Suprapubic skin (tissue), 4 donors: ENCODE results near the gene APLF. TPM values are rescaled to one million over a fixed set of nuclear protein-coding genes. Genes with fewer than 3 reads are reported as not detected.
"Not testable (repeated sequence)": the region's sequence is repeated elsewhere in the genome, so short reads cannot be mapped to it uniquely, and the experiment has no call there.

Experiments
- DNase-seq, 2 donors: peaks; one replicate each; pipeline ENCODE4 v3.0.0-alpha.2; 2019; ENCODE audit warnings: low spot score in 2 of 2
- H3K27ac ChIP-seq: fragments of 200-600 bp; sonication (generic); one replicate; pipeline ENCODE4 v1.5.1; 2019
- H3K27me3 ChIP-seq: fragments of 200-600 bp; sonication (generic); one replicate; pipeline ENCODE4 v1.5.1; 2019
- H3K36me3 ChIP-seq: fragments of 200-600 bp; sonication (generic); one replicate; pipeline ENCODE4 v1.5.1; 2019
- H3K4me1 ChIP-seq: fragments of 200-600 bp; sonication (generic); one replicate; pipeline ENCODE4 v1.5.1; 2019
- H3K4me3 ChIP-seq: fragments of 200-600 bp; sonication (generic); one replicate; pipeline ENCODE4 v1.5.1; 2019; ENCODE audit warnings: mild to moderate bottlenecking
- H3K9me3 ChIP-seq: fragments of 200-600 bp; sonication (generic); one replicate; pipeline ENCODE4 v1.5.1; 2019
- EP300 ChIP-seq: sonication (generic); formaldehyde crosslinking; IDR thresholded peaks from one replicate; pipeline ENCODE4 v1.6.1; 2017; ENCODE audit warnings: antibody characterized with exemption
- POLR2A ChIP-seq, 2 donors: fragments of 450-650 bp; IDR thresholded peaks; one replicate each; pipeline ENCODE4 v1.6.1; 2017; ENCODE audit warnings: antibody characterized with exemption in 2 of 2, mild to moderate bottlenecking in 2 of 2, moderate library complexity in 2 of 2
- POLR2AphosphoS5 ChIP-seq, 3 donors: sonication (generic); formaldehyde crosslinking; IDR thresholded peaks; one replicate each; pipeline ENCODE4 v1.6.1; 2017; ENCODE audit warnings: antibody characterized with exemption in 3 of 3
- WGBS: methylation state at CpG from one replicate; pipeline ENCODE4 v1.1.5; 2018; 5-methylcytosine and 5-hydroxymethylcytosine counted together
- total RNA-seq, 4 donors: library from RNA; depleted of rRNA; stranded (reverse); fragments of >200 nt; gene quantifications; one replicate each; pipeline ENCODE4 v1.1.0, GENCODE V29; 2016
- TF ChIP-seq, protein P1 (sequence below), 2 donors: fragments of 200-600 bp in 1 of 2; fragments of 450-650 bp in 1 of 2; sonication (generic) in 1 of 2; IDR thresholded peaks; one replicate each; pipeline ENCODE4 v1.5.1; 2016 to 2019; ENCODE audit warnings: antibody characterized with exemption in 2 of 2, mild to moderate bottlenecking in 1 of 2, moderate library complexity in 1 of 2

APLF gene
- total RNA-seq, 4 donors from 2014 or later, result 8.8 to 10.5 (median 9.9) TPM

DNA sequence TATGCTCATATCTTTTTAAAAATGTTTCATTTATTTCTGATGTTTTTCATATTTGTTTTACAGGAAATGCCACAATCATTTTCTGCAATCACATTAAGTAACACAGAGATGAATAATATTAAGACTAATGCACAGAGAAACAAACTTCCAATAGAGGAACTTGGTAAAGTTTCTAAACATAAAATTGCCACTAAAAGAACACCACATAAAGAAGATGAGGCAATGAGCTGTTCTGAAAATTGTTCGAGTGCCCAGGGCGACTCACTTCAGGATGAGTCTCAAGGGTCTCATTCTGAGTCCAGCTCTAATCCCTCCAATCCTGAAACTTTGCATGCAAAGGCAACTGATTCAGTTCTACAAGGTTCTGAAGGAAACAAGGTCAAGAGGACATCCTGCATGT is 70.4 kb downstream of the APLF start:
- no peak for DNase-seq
- WGBS, result 64% methylated on average over 2 of the region's 2 CpGs
- Histone ChIP-seq H3K27me3 (no peaks in the 10 kb centered on the region), H3K36me3 (peaks cover 3% of the 10 kb centered on the region), H3K4me3 (no peak overlapping the region), H3K9me3 (no peaks in the 10 kb centered on the region), H3K4me1 (no peaks in the 10 kb centered on the region), H3K27ac (no peak overlapping the region)
- no peak for TF ChIP-seq POLR2AphosphoS5 (IDR thresholded peaks at IDR 0.05)
- no peak for TF ChIP-seq POLR2A (IDR thresholded peaks at IDR 0.05)
- no peak for TF ChIP-seq EP300
- TF ChIP-seq, protein P1, sequence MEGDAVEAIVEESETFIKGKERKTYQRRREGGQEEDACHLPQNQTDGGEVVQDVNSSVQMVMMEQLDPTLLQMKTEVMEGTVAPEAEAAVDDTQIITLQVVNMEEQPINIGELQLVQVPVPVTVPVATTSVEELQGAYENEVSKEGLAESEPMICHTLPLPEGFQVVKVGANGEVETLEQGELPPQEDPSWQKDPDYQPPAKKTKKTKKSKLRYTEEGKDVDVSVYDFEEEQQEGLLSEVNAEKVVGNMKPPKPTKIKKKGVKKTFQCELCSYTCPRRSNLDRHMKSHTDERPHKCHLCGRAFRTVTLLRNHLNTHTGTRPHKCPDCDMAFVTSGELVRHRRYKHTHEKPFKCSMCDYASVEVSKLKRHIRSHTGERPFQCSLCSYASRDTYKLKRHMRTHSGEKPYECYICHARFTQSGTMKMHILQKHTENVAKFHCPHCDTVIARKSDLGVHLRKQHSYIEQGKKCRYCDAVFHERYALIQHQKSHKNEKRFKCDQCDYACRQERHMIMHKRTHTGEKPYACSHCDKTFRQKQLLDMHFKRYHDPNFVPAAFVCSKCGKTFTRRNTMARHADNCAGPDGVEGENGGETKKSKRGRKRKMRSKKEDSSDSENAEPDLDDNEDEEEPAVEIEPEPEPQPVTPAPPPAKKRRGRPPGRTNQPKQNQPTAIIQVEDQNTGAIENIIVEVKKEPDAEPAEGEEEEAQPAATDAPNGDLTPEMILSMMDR (IDR thresholded peaks at IDR 0.05), result no peak

DNA sequence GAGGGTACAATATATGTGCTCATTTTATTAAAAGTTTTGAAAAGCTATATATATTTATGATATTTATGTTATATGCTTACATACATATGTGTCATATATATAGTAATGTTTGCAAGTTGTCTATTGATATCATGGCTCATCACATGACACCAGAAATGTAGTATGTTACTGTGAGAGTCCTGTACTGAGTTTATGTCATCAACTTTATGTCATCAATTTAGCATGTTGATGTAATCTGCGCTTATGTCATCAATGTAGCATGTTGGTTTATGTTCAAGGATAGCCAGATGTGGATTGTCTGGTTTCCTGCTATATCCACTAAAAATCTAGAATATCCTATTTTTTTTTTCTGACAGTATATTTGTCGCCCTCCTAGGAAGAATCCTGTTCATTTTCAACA is 77.4 kb downstream of the APLF start:
- 93% methylated on average over 2 of the region's 2 CpGs for WGBS
- TF ChIP-seq EP300, result no peak
- TF ChIP-seq, protein P1 (IDR thresholded peaks at IDR 0.05), result no peak
- Histone ChIP-seq H3K27me3 (no peaks in the 10 kb centered on the region), H3K4me3 (no peak overlapping the region), H3K36me3 (no peaks in the 10 kb centered on the region), H3K9me3 (no peaks in the 10 kb centered on the region), H3K4me1 (no peaks in the 10 kb centered on the region), H3K27ac (no peak overlapping the region)
- no peak for DNase-seq

DNA sequence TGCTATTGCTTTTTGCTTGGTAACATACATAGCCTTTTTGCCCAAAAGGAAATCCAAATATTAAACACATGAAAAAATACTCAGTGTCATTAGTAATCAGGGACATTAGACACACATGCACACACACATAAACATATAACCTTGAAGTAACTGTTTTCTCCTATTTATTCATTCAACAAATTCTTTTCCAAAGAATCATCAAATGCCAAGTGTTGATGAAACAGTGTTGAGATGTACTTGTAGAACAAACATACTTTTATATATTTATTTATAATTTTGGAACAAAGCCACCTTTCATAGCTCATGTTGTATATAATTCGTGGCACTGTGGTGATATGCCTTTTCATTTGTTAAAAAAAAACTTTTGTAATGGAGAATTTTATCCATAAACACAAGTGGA is 81.0 kb downstream of the APLF start:
- H3K4me3 ChIP-seq, result no peak overlapping the region
- WGBS, result 63% methylated on average over 1 of the region's 1 CpG
- H3K9me3 ChIP-seq, result no peaks in the 10 kb centered on the region
- TF ChIP-seq POLR2AphosphoS5 (IDR thresholded peaks at IDR 0.05) (no peak), EP300 (no peak), POLR2A (IDR thresholded peaks at IDR 0.05) (no peak)
- TF ChIP-seq, protein P1 (IDR thresholded peaks at IDR 0.05), result no peak
- H3K4me1 ChIP-seq, result no peaks in the 10 kb centered on the region
- no peak overlapping the region for H3K27ac ChIP-seq
- DNase-seq, result no peak
- H3K36me3 ChIP-seq, result no peaks in the 10 kb centered on the region
- H3K27me3 ChIP-seq, result no peaks in the 10 kb centered on the region

DNA sequence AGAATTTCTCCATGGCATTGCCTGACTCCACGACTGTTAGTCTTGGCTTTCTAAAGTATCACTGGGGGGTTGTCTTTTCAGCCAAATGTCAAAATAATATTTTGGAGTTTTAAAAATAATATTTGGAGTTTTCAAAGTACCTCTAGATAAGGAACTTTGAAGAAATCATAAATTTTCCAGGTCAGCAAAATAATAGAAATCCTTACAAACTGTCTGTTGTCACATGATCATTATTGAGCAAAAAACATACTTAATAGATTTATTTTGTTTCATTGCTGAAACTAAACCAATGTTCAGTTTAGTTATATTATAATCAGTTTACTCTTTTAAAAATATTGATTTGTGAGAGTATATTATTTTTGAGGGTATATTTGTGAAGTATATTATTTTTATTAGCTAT is 85.7 kb downstream of the APLF start:
- no peak for TF ChIP-seq POLR2AphosphoS5 (IDR thresholded peaks at IDR 0.05)
- TF ChIP-seq POLR2A (IDR thresholded peaks at IDR 0.05), result no peak
- TF ChIP-seq, protein P1 (IDR thresholded peaks at IDR 0.05), result no peak
- no peak for TF ChIP-seq EP300
- WGBS, result 93% methylated on average over 1 of the region's 1 CpG
- no peak overlapping the region for H3K4me3 ChIP-seq
- DNase-seq, result no peak
- no peaks in the 10 kb centered on the region for H3K27me3 ChIP-seq
- H3K9me3 ChIP-seq, result no peaks in the 10 kb centered on the region
- no peaks in the 10 kb centered on the region for H3K36me3 ChIP-seq
- no peaks in the 10 kb centered on the region for H3K4me1 ChIP-seq
- H3K27ac ChIP-seq, result no peak overlapping the region

DNA sequence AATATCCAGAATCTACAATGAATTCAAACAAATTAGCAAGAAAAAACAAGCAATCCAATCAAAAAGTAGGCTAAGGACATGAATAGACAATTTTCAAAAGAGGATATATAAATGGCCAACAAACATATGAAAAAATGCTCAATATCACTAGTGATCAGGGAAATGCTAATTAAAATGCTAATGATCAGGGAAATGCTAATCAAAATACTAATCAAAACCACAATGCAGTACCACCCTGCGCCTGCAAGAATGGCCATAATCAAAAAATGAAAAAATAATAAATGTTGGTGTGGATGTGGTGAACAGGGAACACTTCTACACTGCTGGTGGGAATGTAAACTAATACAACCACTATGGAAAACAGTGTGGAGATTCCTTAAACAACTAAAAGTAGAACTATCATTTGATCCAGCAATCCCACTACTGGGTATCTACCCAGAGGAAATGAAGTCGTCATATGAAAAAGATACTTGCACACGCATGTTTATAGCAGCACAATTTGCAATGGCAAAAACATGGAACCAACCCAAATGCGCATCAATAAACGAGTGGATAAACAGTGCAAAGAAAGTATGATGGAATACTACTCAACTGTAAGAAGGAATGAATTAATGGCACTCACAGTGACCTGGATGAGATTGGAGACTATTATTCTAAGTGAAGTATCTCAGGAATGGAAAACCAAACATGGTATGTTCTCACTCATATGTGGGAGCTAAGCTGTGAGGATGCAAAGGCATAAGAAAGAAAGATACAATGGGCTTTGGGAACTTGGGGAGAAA is 88.2 kb downstream of the APLF start:
- not testable (repeated sequence) for H3K9me3 ChIP-seq, H3K36me3 ChIP-seq, H3K4me3 ChIP-seq, H3K27ac ChIP-seq, DNase-seq, H3K27me3 ChIP-seq, H3K4me1 ChIP-seq
- 96% methylated on average over 5 of the region's 5 CpGs for WGBS

DNA sequence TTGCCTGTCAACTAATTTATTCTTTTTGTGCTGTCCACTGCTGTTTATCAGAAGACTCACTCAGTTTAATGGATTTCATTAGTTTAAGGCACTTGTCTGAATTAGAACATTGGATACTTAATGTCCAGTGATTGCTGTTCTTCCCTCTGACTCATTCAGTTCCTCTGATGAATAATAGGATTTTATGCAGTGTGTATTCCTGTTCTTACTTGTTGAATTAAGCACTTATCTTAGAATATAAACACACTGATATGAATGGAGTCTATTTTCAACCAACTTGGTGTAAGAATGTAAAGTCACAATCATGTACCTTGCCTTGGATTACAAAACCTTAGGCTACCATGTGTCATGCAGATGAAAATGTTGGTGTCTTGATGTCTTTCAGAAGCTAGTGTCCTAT is 89.0 kb downstream of the APLF start:
- Histone ChIP-seq H3K9me3 (no peaks in the 10 kb centered on the region), H3K4me3 (no peak overlapping the region), H3K36me3 (no peaks in the 10 kb centered on the region), H3K27ac (no peak overlapping the region), H3K27me3 (no peaks in the 10 kb centered on the region), H3K4me1 (no peaks in the 10 kb centered on the region)
- TF ChIP-seq, protein P1 (IDR thresholded peaks at IDR 0.05), result no peak
- TF ChIP-seq POLR2AphosphoS5 (IDR thresholded peaks at IDR 0.05), result no peak
- TF ChIP-seq POLR2A (IDR thresholded peaks at IDR 0.05), result no peak
- TF ChIP-seq EP300, result no peak
- no peak for DNase-seq
